Epithelial cell of esophagus (primary cell): ENCODE measurements around the gene MYLK.
A peak's percentile ranks its signal among the peaks of the same experiment; 100 is the strongest.

Experiments
- DNase-seq: peaks from one replicate; pipeline ENCODE4 v3.0.0; 2010; ENCODE audit warnings: low read depth
- H3K4me3 ChIP-seq: 2 replicates; pipeline ENCODE4 v1.5.1; 2011; ENCODE audit warnings: mild to moderate bottlenecking, low read length, control low read depth
- TF ChIP-seq, protein P1 (sequence below): IDR thresholded peaks from 2 replicates; pipeline ENCODE4 v1.5.1; 2011; ENCODE audit warnings: low read depth, mild to moderate bottlenecking, low read length, control low read depth, inconsistent platforms; ENCODE audit not compliant: insufficient read depth; ENCODE audit errors: missing control alignments

The MYLK gene

GRCh38 chr3:123692671-123693070 is 191.5 kb downstream of the MYLK start:
- no peak for DNase-seq
- no peak overlapping the region for H3K4me3 ChIP-seq

DNA sequence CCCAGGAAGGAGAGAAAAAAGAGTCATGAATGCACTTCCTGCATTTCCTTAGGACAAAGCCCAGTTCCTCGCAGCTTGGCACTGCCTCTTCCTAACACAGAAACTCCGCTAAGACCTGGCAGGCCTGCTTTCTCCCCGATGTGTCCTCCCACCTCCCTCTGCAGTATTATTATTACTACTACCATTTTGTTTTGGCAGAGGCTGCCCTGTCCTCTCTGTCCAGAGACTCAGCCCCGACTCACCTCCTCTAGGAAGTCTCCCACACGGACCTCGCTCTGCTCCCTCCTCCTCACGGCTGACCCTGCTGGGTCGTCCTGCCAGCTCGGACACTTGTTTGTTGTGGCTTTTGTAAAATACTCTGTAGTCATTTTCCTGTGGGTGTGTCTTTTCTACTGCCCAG is 192.1 kb downstream of the MYLK start:
- TF ChIP-seq, protein P1, sequence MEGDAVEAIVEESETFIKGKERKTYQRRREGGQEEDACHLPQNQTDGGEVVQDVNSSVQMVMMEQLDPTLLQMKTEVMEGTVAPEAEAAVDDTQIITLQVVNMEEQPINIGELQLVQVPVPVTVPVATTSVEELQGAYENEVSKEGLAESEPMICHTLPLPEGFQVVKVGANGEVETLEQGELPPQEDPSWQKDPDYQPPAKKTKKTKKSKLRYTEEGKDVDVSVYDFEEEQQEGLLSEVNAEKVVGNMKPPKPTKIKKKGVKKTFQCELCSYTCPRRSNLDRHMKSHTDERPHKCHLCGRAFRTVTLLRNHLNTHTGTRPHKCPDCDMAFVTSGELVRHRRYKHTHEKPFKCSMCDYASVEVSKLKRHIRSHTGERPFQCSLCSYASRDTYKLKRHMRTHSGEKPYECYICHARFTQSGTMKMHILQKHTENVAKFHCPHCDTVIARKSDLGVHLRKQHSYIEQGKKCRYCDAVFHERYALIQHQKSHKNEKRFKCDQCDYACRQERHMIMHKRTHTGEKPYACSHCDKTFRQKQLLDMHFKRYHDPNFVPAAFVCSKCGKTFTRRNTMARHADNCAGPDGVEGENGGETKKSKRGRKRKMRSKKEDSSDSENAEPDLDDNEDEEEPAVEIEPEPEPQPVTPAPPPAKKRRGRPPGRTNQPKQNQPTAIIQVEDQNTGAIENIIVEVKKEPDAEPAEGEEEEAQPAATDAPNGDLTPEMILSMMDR, result no peak
- H3K4me3 ChIP-seq, result no peak overlapping the region
- no peak for DNase-seq

More at GRCh38 chr3:123692671-123693070, 191.5 kb downstream of the MYLK start:
- TF ChIP-seq, protein P1, result no peak

- DNase-seq, result no peak
- TF ChIP-seq, protein P1, result no peak
- H3K4me3 ChIP-seq, result no peak overlapping the region
Measured at GRCh38 chr3:123689831-123690230, 194.3 kb downstream of the MYLK start.

DNA sequence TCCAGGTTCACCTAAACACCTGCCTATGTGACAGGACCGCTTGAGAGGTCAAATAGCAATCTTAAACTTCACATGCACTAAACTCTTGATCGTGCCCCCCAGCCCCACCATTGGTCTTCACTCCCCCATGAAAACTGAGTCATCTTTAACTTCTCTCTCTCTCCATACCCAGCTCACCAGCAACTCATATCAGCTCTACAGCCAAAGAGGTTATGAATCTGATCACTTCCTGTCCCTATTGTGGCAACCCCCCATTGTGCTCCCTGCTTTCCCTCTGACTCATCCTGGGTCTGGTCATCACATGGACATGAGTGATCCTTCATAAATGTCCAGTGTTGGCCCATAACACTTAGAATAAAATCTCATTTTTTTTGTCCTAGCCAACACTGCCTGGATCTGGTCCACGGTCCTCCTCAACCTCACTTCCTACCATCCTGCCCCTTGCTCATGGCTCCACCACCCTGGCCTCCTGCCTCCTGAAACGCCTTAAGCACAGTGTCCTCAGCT is 195.8 kb downstream of the MYLK start:
- TF ChIP-seq, protein P1, result no peak
- H3K4me3 ChIP-seq, result no peak overlapping the region
- DNase-seq, result peak; percentile 40

DNA sequence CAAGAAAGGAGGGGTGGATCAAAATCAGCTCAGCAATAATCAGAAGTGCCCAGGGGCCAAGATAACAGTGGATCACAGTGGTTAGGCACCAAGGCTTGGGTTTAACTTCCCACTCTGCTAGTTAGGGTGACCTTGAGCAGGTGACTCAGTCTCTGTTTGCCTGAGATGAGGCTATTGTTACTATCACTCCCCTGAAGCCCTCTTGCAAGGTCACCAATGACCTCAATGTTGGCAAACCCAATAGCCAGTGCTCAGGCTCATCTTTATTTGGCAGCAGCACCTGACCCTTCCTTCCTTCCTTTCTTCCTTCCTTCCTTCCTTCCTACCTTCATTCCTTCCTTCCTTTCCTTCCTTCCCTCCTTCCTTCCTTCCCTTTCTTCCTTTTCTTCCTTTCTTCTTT is 196.8 kb downstream of the MYLK start:
- TF ChIP-seq, protein P1, result no peak
- no peak for DNase-seq
- H3K4me3 ChIP-seq, result no peak overlapping the region

GRCh38 chr3:123686251-123686650 is 197.9 kb downstream of the MYLK start:
- TF ChIP-seq, protein P1, result no peak
- no peak for DNase-seq
- no peak overlapping the region for H3K4me3 ChIP-seq

GRCh38 chr3:123685780-123686179 is 198.4 kb downstream of the MYLK start:
- no peak for DNase-seq
- no peak overlapping the region for H3K4me3 ChIP-seq
- TF ChIP-seq, protein P1, result no peak
